Medulla oblongata (tissue), 1 donor: ENCODE results near the gene CSHL1.
"Not testable (repeated sequence)": the region's sequence is repeated elsewhere in the genome, so short reads cannot be mapped to it uniquely, and the experiment has no call there.

Experiments used
- DNase-seq: peaks from one replicate; pipeline ENCODE4 v3.0.0-alpha.2; 2015; ENCODE audit errors: extremely low spot score

The CSHL1 gene

DNA sequence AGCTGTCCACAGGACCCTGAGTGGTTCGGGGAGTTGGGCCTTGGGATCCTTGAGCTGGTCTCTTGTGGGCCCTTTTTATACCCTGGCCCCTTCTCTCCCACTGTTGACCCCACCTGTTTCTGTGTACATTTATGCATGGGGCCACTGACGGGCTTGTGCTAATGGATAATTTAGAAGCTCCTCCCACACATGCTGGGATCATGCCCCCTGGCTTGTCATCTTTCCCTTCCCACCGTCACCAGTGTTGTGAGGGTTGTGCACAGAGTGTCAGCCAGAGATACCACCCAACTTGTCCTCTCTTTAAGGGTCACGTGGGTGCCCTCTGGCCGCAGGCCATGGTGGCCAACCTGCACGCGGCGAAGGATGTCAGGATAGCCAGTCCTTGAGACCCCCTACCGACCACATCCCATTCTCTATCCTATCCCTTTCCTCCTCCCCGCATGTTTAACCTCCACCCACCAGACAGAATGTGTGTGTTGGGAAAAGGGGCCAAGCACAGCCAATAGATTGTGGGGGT is 7.8 kb upstream of the CSHL1 start, which contains the start of gene GH1:
TSS of gene GH1 (minus strand) at position 51 of the 517 bp plus-strand sequence. CDS start 63 bp downstream, outside the sequence.
- not testable (repeated sequence) for DNase-seq

DNA sequence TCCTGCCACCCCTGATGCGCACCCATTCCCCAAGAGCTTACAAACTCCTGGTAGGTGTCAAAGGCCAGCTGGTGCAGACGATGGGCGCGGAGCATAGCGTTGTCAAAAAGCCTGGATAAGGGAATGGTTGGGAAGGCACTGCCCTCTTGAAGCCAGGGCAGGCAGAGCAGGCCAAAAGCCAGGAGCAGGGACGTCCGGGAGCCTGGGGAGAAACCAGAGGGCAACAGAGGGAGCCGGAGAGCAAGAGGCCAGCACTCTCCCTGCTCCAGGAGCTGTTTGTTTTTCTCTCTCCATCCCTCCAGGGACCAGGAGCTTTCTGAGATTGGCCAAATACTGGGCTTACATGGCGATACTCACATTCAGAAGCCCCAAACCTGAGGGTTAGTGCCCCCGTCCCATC is 7.2 kb upstream of the CSHL1 start:
- DNase-seq, result no peak

DNA sequence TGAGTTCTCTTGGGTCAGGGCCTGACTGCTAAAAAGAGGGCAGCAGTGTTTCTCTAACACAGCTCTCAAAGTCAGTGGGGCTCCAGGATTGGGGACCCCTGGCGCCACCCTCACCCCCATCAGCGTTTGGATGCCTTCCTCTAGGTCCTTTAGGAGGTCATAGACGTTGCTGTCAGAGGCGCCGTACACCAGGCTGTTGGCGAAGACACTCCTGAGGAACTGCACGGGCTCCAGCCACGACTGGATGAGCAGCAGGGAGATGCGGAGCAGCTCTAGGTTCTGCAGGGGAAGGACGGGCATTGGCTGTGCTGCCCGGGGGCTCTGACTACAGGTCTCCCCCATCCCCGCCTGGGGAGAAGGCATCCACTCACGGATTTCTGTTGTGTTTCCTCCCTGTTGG is 6.6 kb upstream of the CSHL1 start:
- DNase-seq, result no peak

DNA sequence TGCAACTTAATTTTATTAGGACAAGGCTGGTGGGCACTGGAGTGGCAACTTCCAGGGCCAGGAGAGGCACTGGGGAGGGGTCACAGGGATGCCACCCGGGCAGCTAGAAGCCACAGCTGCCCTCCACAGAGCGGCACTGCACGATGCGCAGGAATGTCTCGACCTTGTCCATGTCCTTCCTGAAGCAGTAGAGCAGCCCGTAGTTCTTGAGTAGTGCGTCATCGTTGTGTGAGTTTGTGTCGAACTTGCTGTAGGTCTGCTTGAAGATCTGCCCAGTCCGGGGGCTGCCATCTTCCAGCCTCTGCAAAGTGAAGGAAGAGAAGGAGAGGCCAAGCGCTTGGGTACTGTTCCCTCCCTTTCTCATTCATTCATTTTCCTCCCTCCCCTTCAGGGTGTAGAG is 6.1 kb upstream of the CSHL1 start:
- DNase-seq, result not testable (repeated sequence)

DNA sequence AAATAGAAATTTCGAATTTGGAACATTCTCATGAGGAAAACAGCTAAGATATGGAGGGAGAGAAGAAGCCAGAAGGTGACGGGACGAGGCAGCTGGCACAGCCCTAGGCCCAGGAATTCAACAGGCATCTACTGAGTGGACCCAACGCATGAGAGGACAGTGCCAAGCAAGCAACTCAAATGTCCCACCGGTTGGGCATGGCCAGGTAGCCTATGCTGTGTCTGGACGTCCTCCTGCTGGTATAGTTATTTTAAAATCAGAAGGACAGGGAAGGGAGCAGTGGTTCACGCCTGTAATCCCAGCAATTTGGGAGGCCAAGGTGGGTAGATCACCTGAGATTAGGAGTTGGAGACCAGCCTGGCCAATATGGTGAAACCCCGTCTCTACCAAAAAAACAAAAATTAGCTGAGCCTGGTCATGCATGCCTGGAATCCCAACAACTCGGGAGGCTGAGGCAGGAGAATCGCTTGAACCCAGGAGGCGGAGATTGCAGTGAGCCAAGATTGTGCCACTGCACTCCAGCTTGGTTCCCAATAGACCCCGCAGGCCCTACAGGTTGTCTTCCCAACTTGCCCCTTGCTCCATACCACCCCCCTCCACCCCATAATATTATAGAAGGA is 5.6 kb upstream of the CSHL1 start:
- DNase-seq, result no peak

DNA sequence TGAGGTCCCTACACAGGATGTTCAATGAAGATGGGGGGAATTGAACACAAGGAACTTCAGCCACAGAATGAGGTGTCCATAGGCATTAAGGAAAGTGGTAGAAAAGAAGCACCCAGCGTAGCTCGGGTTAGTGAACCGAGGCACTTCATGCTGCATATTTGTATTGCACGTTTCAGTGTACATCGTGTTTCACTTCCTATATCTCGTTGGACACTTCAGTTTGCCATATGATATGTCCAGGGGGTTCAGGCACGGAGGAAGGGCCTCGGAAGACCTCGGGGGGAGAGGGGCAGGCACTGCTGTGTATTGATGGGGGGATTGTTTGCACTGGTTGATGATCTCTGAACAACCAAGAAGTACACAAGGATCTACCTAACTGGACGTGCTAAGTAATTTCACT is 4.7 kb upstream of the CSHL1 start:
- DNase-seq, result not testable (repeated sequence)

DNA sequence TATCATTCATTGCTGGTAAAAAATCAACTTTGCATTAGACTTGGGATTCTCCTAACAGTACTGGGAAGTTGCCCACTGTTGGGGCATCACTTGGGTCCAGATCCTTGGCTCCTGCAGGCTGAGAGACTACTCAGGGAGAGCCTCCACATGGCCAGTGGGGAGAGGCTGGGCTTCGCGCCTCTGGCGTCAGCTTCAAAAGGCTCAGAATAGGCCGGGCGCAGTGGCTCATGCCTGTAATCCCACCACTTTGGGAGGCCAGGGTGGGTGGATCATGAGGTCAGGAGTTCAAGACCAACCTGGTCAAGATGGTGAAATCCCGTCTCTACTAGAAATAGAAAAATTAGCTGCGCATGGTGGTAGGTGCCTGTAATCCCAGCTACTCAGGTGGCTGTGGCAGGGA is 3.4 kb upstream of the CSHL1 start:
- DNase-seq, result no peak

DNA sequence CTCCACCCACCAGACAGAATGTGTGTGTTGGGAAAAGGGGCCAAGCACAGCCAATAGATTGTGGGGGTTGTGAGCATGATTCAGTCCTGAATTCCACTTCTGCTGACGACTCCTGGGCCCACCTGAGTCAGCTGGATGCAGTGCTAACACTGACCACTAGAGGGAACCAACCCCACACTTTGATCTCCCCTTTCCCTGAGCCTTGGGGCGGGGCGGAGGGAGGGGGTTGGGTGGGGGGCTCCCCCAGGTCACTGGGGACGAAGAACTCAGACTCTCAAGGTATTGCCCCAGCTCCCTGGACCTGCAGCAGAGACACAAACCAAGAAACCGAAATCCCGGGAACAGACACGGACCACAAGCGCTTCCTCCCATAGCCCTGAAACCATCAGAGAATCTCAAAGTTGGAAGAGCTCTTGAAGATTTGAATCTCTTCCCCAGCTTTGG is 621 bp upstream of the CSHL1 start:
- DNase-seq, result peak; percentile 28

DNA sequence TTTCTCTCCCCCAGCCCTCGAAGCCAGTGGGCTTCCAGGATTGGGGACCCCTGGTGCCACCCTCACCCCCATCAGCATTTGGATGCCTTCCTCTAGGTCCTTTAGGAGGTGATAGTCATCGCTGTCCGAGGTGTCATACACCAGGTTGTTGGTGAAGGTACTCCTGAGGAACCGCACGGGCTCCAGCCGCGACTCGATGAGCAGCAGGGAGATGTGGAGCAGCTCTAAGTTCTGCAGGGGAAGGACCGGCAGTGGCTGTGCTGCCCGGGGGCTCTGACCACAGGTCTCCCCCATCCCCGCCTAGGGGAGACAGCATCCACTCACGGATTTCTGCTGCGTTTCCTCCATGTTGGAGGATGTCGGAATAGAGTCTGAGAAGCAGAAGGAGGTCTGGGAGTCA is 962 bp downstream of the CSHL1 start:
- no peak for DNase-seq

DNA sequence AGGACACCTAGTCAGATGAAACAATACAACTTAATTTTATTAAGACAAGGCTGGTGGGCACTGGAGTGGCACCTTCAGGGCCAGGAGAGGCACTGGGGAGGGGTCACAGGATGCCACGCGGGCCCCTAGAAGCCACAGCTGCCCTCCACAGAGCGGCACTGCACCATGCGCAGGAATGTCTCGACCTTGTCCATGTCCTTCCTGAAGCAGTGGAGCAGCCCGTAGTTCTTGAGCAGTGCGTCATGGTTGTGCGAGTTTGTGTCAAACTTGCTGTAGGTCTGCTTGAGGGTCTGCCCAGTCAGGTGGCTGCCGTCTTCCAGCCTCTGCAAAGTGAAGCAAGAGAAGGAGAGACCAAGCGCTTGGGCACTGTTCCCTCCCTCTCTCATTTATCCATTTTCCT is 1.5 kb downstream of the CSHL1 start:
- DNase-seq, result not testable (repeated sequence)

DNA sequence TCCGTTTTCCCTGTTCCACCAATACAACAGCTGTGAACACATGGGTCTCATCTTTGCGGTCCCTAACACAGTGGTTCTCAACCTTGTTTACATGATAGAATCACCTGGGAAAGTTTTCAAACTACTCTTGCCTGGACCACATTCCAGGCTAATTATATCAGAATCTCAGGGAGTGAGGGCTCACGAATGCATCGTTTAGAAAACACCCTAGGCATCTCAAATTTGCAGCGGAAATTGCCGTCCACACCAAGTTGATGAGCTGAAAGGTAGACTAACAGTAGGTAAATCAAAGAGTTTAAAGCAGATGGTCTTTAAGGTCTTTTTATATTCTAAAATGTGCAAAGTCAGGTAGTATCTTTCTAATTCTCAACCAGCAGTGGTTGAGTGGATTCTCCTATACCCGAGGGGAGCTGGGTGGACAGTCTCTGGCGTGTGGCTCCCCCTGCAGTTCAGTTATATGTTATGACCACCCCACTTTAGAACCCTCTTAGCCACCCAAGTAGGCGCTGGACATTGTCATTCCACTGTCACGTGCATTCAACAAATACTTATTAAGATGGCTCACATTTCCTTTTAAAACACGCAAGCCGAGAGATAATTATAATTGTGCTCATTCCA is 3.8 kb downstream of the CSHL1 start:
- not testable (repeated sequence) for DNase-seq

DNA sequence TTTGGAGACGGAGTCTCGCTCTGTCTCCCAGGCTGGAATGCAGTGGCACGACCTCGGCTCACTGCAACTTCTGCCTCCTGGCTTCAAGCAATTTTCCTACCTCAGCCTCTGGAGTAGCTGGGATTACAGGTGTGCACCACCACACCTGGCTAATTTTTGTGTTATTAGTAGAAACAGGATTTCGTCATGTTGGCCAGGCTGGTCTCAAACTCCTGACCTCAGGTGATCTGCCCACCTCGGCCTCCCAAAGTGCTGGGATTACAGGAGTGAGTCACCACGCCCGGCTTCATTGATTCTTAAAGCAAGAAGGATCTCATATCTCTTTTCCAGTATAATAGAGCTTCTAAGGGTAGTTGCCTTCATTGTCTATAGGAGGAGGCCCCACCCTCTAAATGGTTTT is 6.3 kb downstream of the CSHL1 start:
- not testable (repeated sequence) for DNase-seq

DNA sequence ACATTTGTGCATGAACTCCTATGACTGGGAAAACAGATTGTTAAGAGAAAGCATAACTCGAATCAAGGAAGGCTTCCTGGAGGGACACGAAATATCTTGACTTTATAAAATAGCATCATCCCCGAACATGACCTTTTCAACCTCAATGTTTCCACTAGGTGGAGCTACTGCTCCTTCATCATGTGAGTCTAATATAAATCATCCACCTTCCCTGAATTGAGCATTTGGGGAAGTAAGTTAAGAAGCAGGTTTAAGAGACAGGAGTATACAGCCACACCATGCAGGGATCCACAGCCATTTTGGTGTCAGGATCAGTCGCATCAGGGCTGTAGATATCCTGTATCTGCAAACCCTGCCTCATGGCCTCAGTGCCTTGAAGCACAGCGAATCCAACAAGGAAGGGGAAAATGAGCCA is 7.3 kb downstream of the CSHL1 start:
- not testable (repeated sequence) for DNase-seq

DNA sequence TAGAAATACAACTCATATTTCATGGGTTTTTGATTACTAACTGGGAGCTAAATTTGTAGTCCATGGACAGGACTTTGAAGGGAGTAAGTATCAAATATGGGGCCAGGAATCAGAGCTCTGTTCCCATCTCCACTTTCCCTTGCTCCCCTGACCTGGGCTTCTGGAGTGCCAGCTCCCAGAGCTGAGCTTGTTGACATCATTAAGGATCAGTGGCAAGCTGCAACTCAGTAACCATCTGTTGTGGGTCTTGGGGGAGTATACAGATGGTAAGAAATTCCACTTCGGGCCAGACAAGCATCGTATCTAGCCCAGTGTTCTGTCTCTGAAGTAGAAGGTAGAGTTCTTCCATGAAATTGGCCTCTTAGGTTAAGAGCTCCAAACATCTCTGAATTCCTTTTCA is 9.1 kb downstream of the CSHL1 start:
- not testable (repeated sequence) for DNase-seq

DNA sequence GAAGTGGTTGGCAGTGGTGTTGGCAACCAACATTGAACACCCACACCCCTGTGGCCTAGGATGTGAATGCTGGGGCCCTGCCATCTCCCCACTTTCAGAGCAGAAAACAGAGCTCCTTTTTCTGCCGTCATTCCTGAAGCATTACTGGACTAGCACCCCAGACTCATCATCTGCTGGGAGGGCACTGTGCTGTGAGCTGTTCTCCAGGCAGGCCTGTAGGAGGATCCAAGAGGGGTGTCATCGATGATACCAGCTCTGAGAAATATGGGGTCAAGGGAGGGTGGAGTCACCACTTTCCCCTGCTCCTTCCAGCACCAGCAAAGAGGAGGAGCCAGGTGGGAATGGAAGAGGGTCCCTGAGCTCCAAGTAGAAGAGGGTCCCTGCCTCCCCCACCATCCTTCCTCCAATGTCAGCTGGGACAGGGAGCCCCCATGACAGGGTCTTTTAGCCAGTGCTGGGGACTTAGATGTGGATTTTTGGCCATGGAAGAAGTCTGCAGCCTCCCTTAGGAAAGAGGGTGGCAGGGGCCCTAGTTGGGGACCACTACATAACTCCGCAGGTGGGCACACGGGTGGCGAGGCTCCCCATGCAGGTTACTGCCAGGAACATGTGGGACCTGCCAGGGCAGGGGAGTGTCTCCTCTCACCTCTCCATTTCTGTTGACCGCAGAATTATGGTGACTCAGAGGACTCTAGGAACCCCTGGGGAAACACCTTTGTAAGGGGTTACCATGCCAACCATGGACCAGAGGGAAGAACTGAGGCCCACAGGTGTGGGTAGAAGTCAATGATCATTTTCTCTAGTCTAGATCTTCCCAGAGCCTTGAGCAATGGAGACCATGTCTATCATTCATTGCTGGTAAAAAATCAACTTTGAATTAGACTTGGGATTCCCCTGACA is 11.9 kb downstream of the CSHL1 start:
- DNase-seq, result not testable (repeated sequence)

DNA sequence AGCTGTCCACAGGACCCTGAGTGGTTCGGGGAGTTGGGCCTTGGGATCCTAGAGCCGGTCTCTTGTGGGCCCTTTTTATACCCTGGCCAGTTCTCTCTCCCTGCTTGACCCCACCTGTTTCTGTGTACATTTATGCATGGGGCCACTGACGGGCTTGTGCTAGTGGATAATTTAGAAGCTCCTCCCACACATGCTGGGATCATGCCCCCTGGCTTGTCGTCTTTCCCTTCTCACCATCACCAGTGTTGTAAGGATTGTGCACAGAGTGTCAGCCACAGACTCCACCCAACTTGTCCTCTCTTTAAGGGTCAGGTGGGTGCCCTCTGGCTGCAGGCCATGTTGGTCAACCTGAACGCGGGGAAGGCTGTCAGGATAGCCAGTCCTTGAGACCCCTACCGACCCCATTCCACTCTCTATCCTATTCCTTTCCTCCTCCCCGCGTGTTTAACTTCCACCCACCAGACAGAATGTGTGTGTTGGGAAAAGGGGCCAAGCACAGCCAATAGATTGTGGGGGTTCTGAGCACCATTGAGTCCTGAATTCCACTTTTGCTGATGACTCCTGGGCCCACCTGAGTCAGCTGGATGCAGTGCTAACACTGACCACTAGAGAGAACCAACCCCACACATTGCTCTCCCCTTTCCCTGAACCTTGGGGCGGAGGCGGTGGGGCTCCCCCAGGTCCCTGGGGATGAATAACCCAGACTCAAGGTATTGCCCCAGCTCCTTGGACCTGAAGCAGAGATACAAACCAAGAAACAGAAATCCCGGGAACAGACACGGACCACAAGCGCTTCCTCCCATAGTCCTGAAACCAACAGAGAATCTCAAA is 14.3 kb downstream of the CSHL1 start, which contains the start of gene CSH1:
TSS of gene CSH1 (minus strand) at position 51 of the 831 bp plus-strand sequence. CDS start 63 bp downstream, outside the sequence.
- DNase-seq, result not testable (repeated sequence)

DNA sequence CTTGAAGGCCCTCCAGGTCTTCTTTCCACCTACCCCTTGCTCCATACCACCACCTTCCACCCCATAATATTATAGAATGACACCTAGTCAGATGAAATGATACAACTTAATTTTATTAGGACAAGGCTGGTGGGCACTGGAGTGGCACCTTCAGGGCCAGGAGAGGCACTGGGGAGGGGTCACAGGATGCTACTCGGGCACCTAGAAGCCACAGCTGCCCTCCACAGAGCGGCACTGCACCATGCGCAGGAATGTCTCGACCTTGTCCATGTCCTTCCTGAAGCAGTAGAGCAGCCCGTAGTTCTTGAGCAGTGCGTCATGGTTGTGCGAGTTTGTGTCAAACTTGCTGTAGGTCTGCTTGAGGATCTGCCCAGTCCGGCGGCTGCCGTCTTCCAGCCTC is 16.2 kb downstream of the CSHL1 start:
- not testable (repeated sequence) for DNase-seq

DNA sequence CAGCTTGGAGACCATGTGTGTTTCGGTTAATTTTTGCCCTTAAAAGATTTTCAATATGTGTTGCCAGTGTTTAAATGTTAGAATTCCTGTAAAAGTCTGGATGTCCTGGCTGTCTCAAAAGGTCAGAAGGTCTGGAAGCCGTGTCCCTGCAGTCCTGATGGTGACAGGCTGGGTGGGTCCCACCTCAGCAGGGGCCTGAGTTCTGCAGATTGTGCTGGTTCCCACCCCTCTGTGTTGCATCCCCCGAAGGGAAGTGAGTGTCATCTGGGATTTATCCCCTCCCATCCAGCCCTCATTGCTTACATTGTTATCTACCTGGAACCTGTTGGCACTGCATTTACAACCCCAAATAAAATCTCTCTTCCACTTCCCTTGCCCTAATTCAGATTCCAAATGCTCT is 17.0 kb downstream of the CSHL1 start:
- not testable (repeated sequence) for DNase-seq

DNA sequence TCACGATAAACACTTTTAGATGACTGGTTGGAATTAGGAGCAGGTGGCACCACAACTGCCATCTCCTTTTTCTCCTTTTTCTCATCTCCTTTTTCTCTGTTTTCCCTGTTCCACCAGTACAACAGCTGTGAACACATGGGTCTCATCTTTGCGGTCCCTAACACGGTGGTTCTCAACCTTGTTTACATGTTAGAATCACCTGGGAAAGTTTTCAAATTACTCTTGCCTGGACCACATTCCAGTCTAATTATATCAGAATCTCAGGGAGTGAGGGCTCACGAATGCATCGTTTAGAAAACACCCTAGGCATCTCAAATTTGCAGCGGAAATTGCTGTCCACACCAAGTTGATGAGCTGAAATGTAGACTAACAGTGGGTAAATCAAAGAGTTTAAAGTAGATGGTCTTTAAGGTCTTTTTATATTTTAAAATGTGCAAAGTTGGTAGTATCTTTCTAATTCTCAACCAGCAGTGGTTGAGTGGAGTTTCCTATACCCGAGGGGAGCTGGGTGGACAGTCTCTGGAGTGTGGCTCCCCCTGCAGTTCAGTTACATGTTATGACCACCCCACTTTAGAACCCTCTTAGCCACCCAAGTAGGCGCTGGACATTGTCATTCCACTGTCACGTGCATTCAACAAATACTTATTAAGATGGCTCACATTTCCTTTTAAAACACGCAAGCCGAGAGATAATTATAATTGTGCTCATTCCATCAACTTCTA is 18.6 kb downstream of the CSHL1 start:
- DNase-seq, result not testable (repeated sequence)
